Loucy (cell line): ENCODE results near the gene HOGA1.
"Not testable (repeated sequence)": the region's sequence is repeated elsewhere in the genome, so short reads cannot be mapped to it uniquely, and the experiment has no call there.

Experiments
- H2AFZ ChIP-seq: fragments of 200-600 bp; sonication (generic); 2 replicates; pipeline ENCODE4 v1.6.0; 2016; ENCODE audit warnings: antibody characterized with exemption, mild to moderate bottlenecking, low read length, moderate library complexity
- H3F3A ChIP-seq: fragments of 200-600 bp; 2 replicates; pipeline ENCODE4 v1.6.0; 2016; ENCODE audit warnings: antibody characterized with exemption, low read depth, mild to moderate bottlenecking
- H3K27me3 ChIP-seq: fragments of 200-600 bp; sonication (generic); 2 replicates; pipeline ENCODE4 v1.6.1; 2014; ENCODE audit warnings: low read length, mild to moderate bottlenecking; ENCODE audit not compliant: insufficient read depth, poor library complexity, severe bottlenecking
- H3K36me3 ChIP-seq: fragments of 200-600 bp; sonication (generic); 2 replicates; pipeline ENCODE4 v1.6.1; 2016; ENCODE audit warnings: low read length; ENCODE audit not compliant: insufficient read depth
- H3K4me1 ChIP-seq: fragments of 200-600 bp; sonication (generic); 2 replicates; pipeline ENCODE4 v1.5.1; 2014; ENCODE audit warnings: low read length, mild to moderate bottlenecking; ENCODE audit not compliant: insufficient read depth, poor library complexity, severe bottlenecking
- H3K4me2 ChIP-seq: fragments of 200-600 bp; sonication (generic); 2 replicates; pipeline ENCODE4 v1.6.0; 2014; ENCODE audit warnings: antibody characterized with exemption, low read length, low read depth, mild to moderate bottlenecking; ENCODE audit not compliant: poor library complexity, severe bottlenecking
- H3K4me3 ChIP-seq: fragments of 200-600 bp; sonication (generic); 2 replicates; pipeline ENCODE4 v1.5.1; 2014; ENCODE audit warnings: low read length, mild to moderate bottlenecking, mixed read lengths; ENCODE audit not compliant: poor library complexity, severe bottlenecking
- H3K79me2 ChIP-seq: fragments of 200-600 bp; sonication (generic); 2 replicates; pipeline ENCODE4 v1.6.1; 2014; ENCODE audit warnings: low read length; ENCODE audit not compliant: insufficient read depth
- H3K9ac ChIP-seq: fragments of 200-600 bp; sonication (generic); 2 replicates; pipeline ENCODE4 v1.6.0; 2014; ENCODE audit warnings: mild to moderate bottlenecking, low read depth, low read length, moderate library complexity; ENCODE audit not compliant: poor library complexity, severe bottlenecking
- H3K9me2 ChIP-seq: fragments of 200-600 bp; sonication (generic); replicated peaks from 2 replicates; pipeline ENCODE4 v1.6.1; 2016; ENCODE audit warnings: low read depth, low read length, mixed read lengths
- H3K9me3 ChIP-seq: fragments of 200-600 bp; sonication (generic); 2 replicates; pipeline ENCODE4 v1.6.1; 2014; ENCODE audit warnings: mild to moderate bottlenecking, antibody characterized with exemption, low read length, low read depth; ENCODE audit not compliant: insufficient read depth
- H4K20me1 ChIP-seq: fragments of 200-600 bp; sonication (generic); 2 replicates; pipeline ENCODE4 v1.6.0; 2014; ENCODE audit warnings: antibody characterized with exemption, low read length, mild to moderate bottlenecking; ENCODE audit not compliant: insufficient read depth, poor library complexity, severe bottlenecking
- EZH2phosphoT487 ChIP-seq: fragments of 200-600 bp; IDR thresholded peaks from 2 replicates; pipeline ENCODE4 v1.6.1; 2018; ENCODE audit warnings: antibody characterized with exemption, mild to moderate bottlenecking, moderate library complexity, borderline replicate concordance
- TF ChIP-seq, protein P1 (sequence below): fragments of 200-600 bp; sonication (generic); conservative IDR thresholded peaks from 2 replicates; pipeline ENCODE4 v1.5.1; 2014; ENCODE audit warnings: mild to moderate bottlenecking, antibody characterized with exemption, low read length

Gene HOGA1

DNA sequence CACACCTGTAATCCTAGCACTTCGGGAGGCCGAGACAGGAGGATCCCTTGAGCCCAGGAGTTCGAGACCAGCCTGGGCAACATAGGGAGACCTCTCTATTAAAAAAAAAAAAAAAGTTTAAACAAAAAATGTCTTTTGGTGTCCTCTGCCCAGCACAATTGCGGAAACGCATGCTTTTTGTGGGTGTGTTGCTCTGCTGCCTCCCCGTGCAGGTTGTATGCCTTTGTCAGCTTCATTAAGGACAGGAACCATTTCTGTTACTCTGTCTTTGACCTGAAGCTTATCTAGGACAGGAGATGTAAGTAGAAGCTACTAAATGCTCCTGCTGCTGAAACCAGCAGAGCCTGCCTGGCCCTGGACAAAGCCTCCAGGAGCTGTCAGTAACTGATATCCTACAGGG, 32.9 kb upstream of the HOGA1 start:
- Histone ChIP-seq H3F3A (no peaks in the 10 kb centered on the region), H3K4me3 (no peak overlapping the region), H3K9ac (no peak overlapping the region), H3K4me1 (no peaks in the 10 kb centered on the region), H3K9me2 (no peaks in the 10 kb centered on the region), H3K4me2 (no peak overlapping the region), H3K9me3 (no peaks in the 10 kb centered on the region), H3K36me3 (no peaks in the 10 kb centered on the region), H3K27me3 (no peaks in the 10 kb centered on the region), H3K79me2 (no peaks in the 10 kb centered on the region), H2AFZ (no peak overlapping the region), H4K20me1 (no peaks in the 10 kb centered on the region)
- TF ChIP-seq, protein P1, sequence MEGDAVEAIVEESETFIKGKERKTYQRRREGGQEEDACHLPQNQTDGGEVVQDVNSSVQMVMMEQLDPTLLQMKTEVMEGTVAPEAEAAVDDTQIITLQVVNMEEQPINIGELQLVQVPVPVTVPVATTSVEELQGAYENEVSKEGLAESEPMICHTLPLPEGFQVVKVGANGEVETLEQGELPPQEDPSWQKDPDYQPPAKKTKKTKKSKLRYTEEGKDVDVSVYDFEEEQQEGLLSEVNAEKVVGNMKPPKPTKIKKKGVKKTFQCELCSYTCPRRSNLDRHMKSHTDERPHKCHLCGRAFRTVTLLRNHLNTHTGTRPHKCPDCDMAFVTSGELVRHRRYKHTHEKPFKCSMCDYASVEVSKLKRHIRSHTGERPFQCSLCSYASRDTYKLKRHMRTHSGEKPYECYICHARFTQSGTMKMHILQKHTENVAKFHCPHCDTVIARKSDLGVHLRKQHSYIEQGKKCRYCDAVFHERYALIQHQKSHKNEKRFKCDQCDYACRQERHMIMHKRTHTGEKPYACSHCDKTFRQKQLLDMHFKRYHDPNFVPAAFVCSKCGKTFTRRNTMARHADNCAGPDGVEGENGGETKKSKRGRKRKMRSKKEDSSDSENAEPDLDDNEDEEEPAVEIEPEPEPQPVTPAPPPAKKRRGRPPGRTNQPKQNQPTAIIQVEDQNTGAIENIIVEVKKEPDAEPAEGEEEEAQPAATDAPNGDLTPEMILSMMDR: no peak
- no peak for TF ChIP-seq EZH2phosphoT487

- Histone ChIP-seq H3K27me3 (no peaks in the 10 kb centered on the region), H3K4me2 (no peak overlapping the region), H3K4me1 (no peaks in the 10 kb centered on the region), H2AFZ (no peak overlapping the region), H4K20me1 (no peaks in the 10 kb centered on the region), H3K9me2 (no peaks in the 10 kb centered on the region), H3K36me3 (no peaks in the 10 kb centered on the region), H3F3A (no peaks in the 10 kb centered on the region), H3K9ac (no peak overlapping the region), H3K79me2 (no peaks in the 10 kb centered on the region), H3K4me3 (no peak overlapping the region), H3K9me3 (no peaks in the 10 kb centered on the region)
- TF ChIP-seq, protein P1: peak; percentile 83
- no peak for TF ChIP-seq EZH2phosphoT487
These were observed 30.6 kb upstream of the HOGA1 start for GRCh38 chr10:97553575-97554031.

GRCh38 chr10:97554336-97554735, 29.9 kb upstream of the HOGA1 start:
- H3K4me2 ChIP-seq, H3K79me2 ChIP-seq, H3K27me3 ChIP-seq, H4K20me1 ChIP-seq, H3K9me2 ChIP-seq, H3K9ac ChIP-seq, H3K9me3 ChIP-seq, H3F3A ChIP-seq, H3K4me3 ChIP-seq, H3K36me3 ChIP-seq, H3K4me1 ChIP-seq, H2AFZ ChIP-seq: not testable (repeated sequence)

DNA sequence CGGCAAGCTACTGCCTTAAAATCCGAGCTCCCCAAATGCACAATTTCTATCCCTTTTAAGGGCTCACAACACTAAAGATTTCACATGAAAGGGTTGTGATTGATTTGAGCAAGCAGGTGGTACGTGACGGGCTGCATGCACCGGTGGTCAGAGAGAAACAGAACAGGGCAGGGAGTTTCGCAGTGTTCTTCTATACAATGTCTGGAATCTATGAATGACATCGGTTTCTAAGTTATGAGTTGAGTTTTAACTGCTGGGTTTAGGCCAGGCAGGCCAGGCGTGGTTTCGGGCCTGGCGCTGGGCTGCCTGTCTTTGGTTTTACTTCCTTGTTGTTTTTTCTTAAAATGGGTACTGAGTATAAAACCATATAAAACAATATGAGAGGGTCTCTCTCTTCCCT, 28.6 kb upstream of the HOGA1 start:
- H3K79me2 ChIP-seq, H2AFZ ChIP-seq, H3K4me1 ChIP-seq, H3K4me2 ChIP-seq, H3K9me2 ChIP-seq, H3K9me3 ChIP-seq, H3K36me3 ChIP-seq, H3K9ac ChIP-seq, H3K4me3 ChIP-seq, H3F3A ChIP-seq, H4K20me1 ChIP-seq, H3K27me3 ChIP-seq: not testable (repeated sequence)

- not testable (repeated sequence) for H3K79me2 ChIP-seq, H3K4me3 ChIP-seq, H3K36me3 ChIP-seq, H3K4me1 ChIP-seq, H4K20me1 ChIP-seq, H3F3A ChIP-seq, H3K9me3 ChIP-seq, H3K27me3 ChIP-seq, H3K9me2 ChIP-seq, H3K9ac ChIP-seq, H3K4me2 ChIP-seq, H2AFZ ChIP-seq
These were observed 23.3 kb upstream of the HOGA1 start for GRCh38 chr10:97560731-97561381.

GRCh38 chr10:97561386-97562077, 22.7 kb upstream of the HOGA1 start:
- not testable (repeated sequence) for H3K27me3 ChIP-seq, H2AFZ ChIP-seq, H3K9me3 ChIP-seq, H3K36me3 ChIP-seq, H3F3A ChIP-seq, H3K4me3 ChIP-seq, H3K4me2 ChIP-seq, H3K4me1 ChIP-seq, H3K79me2 ChIP-seq, H3K9me2 ChIP-seq, H4K20me1 ChIP-seq, H3K9ac ChIP-seq
